HCT116 (cell line): ENCODE data around the gene SNHG17.

ENCODE experiments used
- EZH2 ChIP-seq: fragments of 200-600 bp; sonication (generic); IDR thresholded peaks from 2 replicates; pipeline ENCODE4 v1.6.1; 2017; ENCODE audit warnings: antibody characterized with exemption, mixed run types
- EZH2phosphoT487 ChIP-seq: fragments of 200-600 bp; IDR thresholded peaks from 2 replicates; pipeline ENCODE4 v1.6.1; 2018; ENCODE audit warnings: antibody characterized with exemption, borderline replicate concordance
- JUND ChIP-seq: IDR thresholded peaks from 2 replicates; pipeline ENCODE4 v1.6.1; 2012
- POLR2A ChIP-seq: IDR thresholded peaks from 2 replicates; pipeline ENCODE4 v1.7.0; 2011; ENCODE audit warnings: borderline replicate concordance; ENCODE audit not compliant: insufficient read depth, insufficient read length; ENCODE audit errors: extremely low read depth
- POLR2AphosphoS5 ChIP-seq: IDR thresholded peaks from 2 replicates; pipeline ENCODE4 v1.6.1; 2011; ENCODE audit warnings: mild to moderate bottlenecking, low read depth, low read length, moderate library complexity
- TF ChIP-seq, protein P1 (sequence below), 3 experiments: fragments of 200-600 bp in 1 of 3; sonication (generic) in 1 of 3; IDR thresholded peaks in 2 of 3; conservative IDR thresholded peaks in 1 of 3; 2 replicates each; pipeline ENCODE4 v1.5.1; 2012 to 2017; ENCODE audit warnings: low read depth in 2 of 3, low read length in 2 of 3, antibody characterized with exemption in 1 of 3, borderline replicate concordance in 1 of 3, control low read depth in 1 of 3, mild to moderate bottlenecking in 1 of 3, mixed read lengths in 1 of 3, mixed run types in 1 of 3, moderate library complexity in 1 of 3; ENCODE audit not compliant: insufficient read depth in 1 of 3

DNA sequence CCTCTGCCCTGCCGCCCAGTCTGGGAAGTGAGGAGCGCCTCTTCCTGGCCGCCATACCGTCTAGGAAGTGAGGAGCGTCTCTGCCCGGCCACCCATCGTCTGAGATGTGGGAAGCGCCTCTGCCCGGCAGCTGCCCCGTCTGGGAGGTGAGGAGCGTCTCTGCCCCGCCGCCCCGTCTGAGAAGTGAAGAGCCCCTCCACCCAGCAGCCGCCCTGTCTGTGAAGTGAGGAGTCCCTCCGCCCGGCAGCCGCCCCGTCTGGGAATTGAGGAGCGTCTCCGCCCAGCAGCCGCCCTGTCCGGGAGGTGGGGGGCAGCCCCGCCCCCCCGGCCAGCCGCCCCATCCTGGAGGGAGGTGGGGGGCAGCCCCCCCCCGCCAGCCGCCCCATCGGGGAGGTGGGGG lies 27.8 kb downstream of the SNHG17 start:
- TF ChIP-seq, protein P1, sequence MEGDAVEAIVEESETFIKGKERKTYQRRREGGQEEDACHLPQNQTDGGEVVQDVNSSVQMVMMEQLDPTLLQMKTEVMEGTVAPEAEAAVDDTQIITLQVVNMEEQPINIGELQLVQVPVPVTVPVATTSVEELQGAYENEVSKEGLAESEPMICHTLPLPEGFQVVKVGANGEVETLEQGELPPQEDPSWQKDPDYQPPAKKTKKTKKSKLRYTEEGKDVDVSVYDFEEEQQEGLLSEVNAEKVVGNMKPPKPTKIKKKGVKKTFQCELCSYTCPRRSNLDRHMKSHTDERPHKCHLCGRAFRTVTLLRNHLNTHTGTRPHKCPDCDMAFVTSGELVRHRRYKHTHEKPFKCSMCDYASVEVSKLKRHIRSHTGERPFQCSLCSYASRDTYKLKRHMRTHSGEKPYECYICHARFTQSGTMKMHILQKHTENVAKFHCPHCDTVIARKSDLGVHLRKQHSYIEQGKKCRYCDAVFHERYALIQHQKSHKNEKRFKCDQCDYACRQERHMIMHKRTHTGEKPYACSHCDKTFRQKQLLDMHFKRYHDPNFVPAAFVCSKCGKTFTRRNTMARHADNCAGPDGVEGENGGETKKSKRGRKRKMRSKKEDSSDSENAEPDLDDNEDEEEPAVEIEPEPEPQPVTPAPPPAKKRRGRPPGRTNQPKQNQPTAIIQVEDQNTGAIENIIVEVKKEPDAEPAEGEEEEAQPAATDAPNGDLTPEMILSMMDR (IDR thresholded peaks at IDR 0.05 in 2 of 3, conservative IDR thresholded peaks at IDR 0.05 in 1 of 3; ENCODE audit: borderline replicate concordance in 1 of 3, insufficient read depth in 1 of 3, low read depth in 2 of 3, low read length in 2 of 3): no peak
- TF ChIP-seq JUND: no peak
- TF ChIP-seq EZH2phosphoT487: no peak
- TF ChIP-seq POLR2AphosphoS5: no peak
- no peak for TF ChIP-seq EZH2
- no peak for TF ChIP-seq POLR2A
